B cell (primary cell): ENCODE measurements around the gene ODF2. TPM values are rescaled to one million over a fixed set of nuclear protein-coding genes. Genes with fewer than 3 reads are reported as not detected.
A peak's percentile ranks its signal among the peaks of the same experiment; 100 is the strongest.

Experiments
- ATAC-seq: fragments of 200-7000 bp; cut with Tn5 transposase; one replicate; pipeline ENCODE4 v1.10.0; 2021; ENCODE audit warnings: low read depth, mild to moderate bottlenecking, moderate number of reproducible peaks, moderate library complexity
- CTCF ChIA-PET: fragments of 350-600 bp; sonication (Branson Sonifier 250); formaldehyde crosslinking; loops from one replicate; lab custom pipeline; 2021; ENCODE audit warnings: antibody characterized with exemption, inconsistent platforms; lab: Charles Lee
- POLR2A ChIA-PET: fragments of 350-600 bp; sonication (Branson Sonifier 250); formaldehyde crosslinking; loops from one replicate; lab custom pipeline; 2021; ENCODE audit warnings: antibody characterized with exemption; lab: Charles Lee
- DNase-seq: peaks from one replicate; pipeline ENCODE4 v3.0.0; 2013
- H2AFZ ChIP-seq: 2 replicates; pipeline ENCODE4 v1.6.1; 2012; ENCODE audit warnings: mild to moderate bottlenecking, low read depth, low read length; ENCODE audit not compliant: insufficient read depth, poor library complexity, severe bottlenecking
- H3K27ac ChIP-seq, 2 donors: 1 replicate in 1 of 2; 2 replicates in 1 of 2; pipeline ENCODE4 v1.5.1; 2012 to 2013; ENCODE audit warnings: low read length in 2 of 2, mild to moderate bottlenecking in 2 of 2, moderate library complexity in 1 of 2
- H3K27me3 ChIP-seq, 4 experiments: fragments of 200-600 bp in 1 of 4; sonication (generic) in 1 of 4; replicated peaks in 1 of 4; 1 replicate in 2 of 4; 2 replicates in 2 of 4; pipeline versions ENCODE4 v1.6.1 to v1.7.0; 2013 to 2016; ENCODE audit warnings: low read length in 3 of 4, mild to moderate bottlenecking in 2 of 4, mixed read lengths in 1 of 4, moderate library complexity in 1 of 4; ENCODE audit not compliant: insufficient read depth in 4 of 4, control insufficient read depth in 3 of 4; ENCODE audit errors: control extremely low read depth in 1 of 4
- H3K36me3 ChIP-seq, 2 experiments: replicated peaks in 1 of 2; 1 replicate in 1 of 2; 2 replicates in 1 of 2; pipeline versions ENCODE4 v1.6.1 to v1.7.1; 2013; ENCODE audit warnings: low read length in 1 of 2; ENCODE audit not compliant: insufficient read depth in 2 of 2, control insufficient read depth in 1 of 2; ENCODE audit errors: control extremely low read depth in 1 of 2, extremely low read depth in 1 of 2
- H3K4me1 ChIP-seq, 2 donors: fragments of 200-600 bp in 1 of 2; sonication (generic) in 1 of 2; 1 replicate in 1 of 2; 2 replicates in 1 of 2; pipeline versions ENCODE4 v1.5.1 to v1.6.1; 2013 to 2017; ENCODE audit warnings: low read length in 2 of 2; ENCODE audit not compliant: control insufficient read depth in 2 of 2, insufficient read depth in 2 of 2
- H3K4me2 ChIP-seq: replicated peaks from 2 replicates; pipeline ENCODE3; 2012; ENCODE audit warnings: mild to moderate bottlenecking, low read depth, low read length; ENCODE audit not compliant: poor library complexity, severe bottlenecking
- H3K4me3 ChIP-seq, 5 experiments: fragments of 200-600 bp in 1 of 5; sonication (generic) in 1 of 5; 1 replicate in 3 of 5; 2 replicates in 2 of 5; pipeline versions ENCODE4 v1.5.1 to v1.7.0; 2011 to 2016; ENCODE audit warnings: low read length in 4 of 5, mild to moderate bottlenecking in 4 of 5, low read depth in 2 of 5, control low read depth in 1 of 5, moderate library complexity in 1 of 5; ENCODE audit not compliant: insufficient read depth in 1 of 5; ENCODE audit errors: control extremely low read depth in 1 of 5, extremely low read depth in 1 of 5
- H3K79me2 ChIP-seq: fragments of 200-600 bp; sonication (generic); one replicate; pipeline ENCODE4 v1.6.0; 2016; ENCODE audit warnings: low read length; ENCODE audit not compliant: control insufficient read depth, insufficient read depth
- H3K9ac ChIP-seq: fragments of 200-600 bp; sonication (generic); 2 replicates; pipeline ENCODE4 v1.6.1; 2017; ENCODE audit warnings: mild to moderate bottlenecking, low read length, moderate library complexity
- H3K9me3 ChIP-seq, 3 donors: one replicate each; pipeline versions ENCODE4 v1.6.1 to v1.7.1; 2013; ENCODE audit warnings: low read length in 2 of 3; ENCODE audit not compliant: control insufficient read depth in 2 of 3, insufficient read depth in 1 of 3; ENCODE audit errors: control extremely low read depth in 1 of 3
- H4K20me1 ChIP-seq: 2 replicates; pipeline ENCODE4 v1.6.0; 2012; ENCODE audit warnings: mild to moderate bottlenecking, low read length; ENCODE audit not compliant: insufficient read depth, control insufficient read depth, poor library complexity, severe bottlenecking
- H3K27ac Mint-ChIP-seq: one replicate; pipeline ENCODE4 v1.8.0; 2021; ENCODE audit warnings: mixed read lengths
- H3K27me3 Mint-ChIP-seq: one replicate; pipeline ENCODE4 v1.8.0; 2021; ENCODE audit warnings: mixed read lengths
- H3K4me1 Mint-ChIP-seq: one replicate; pipeline ENCODE4 v1.8.0; 2021; ENCODE audit warnings: mixed read lengths
- H3K4me3 Mint-ChIP-seq: one replicate; pipeline ENCODE4 v1.8.0; 2021; ENCODE audit warnings: mixed read lengths
- H3K9me3 Mint-ChIP-seq: one replicate; pipeline ENCODE4 v1.8.0; 2022; ENCODE audit warnings: mixed read lengths; ENCODE audit not compliant: insufficient read depth
- EZH2 ChIP-seq: IDR thresholded peaks from 2 replicates; pipeline ENCODE4 v1.6.1; 2012; ENCODE audit warnings: borderline replicate concordance, low read depth, mild to moderate bottlenecking, moderate library complexity, low read length; ENCODE audit not compliant: insufficient read depth, poor library complexity, severe bottlenecking
- WGBS: methylation state at CpG from one replicate; pipeline ENCODE4 v1.1.5; 2013; ENCODE audit warnings: missing lambda C conversion rate; ENCODE audit not compliant: insufficient coverage; 5-methylcytosine and 5-hydroxymethylcytosine counted together
- intact Hi-C: fragments of 100-400 bp; cut with micrococcal nuclease; formaldehyde crosslinking; loops from one replicate; pipeline ENCODE4 v1.10.0; 2022
- polyA plus RNA-seq: library from polyadenylated mRNA; depleted of rRNA; stranded (reverse); fragments of >200 nt; gene quantifications from 2 replicates; pipeline ENCODE4 v1.2.3, GENCODE V29; 2012
- total RNA-seq, 2 donors: library from RNA; stranded (reverse); fragments of 120-200 nt in 1 of 2; gene quantifications; 1 replicate in 1 of 2; 2 replicates in 1 of 2; pipeline versions ENCODE4 v1.2.3 to v1.2.4, GENCODE V29; 2013 to 2022
- TF ChIP-seq, protein P1 (sequence below): fragments of 200-600 bp; IDR thresholded peaks from one replicate; pipeline ENCODE4 v1.8.0; 2022; ENCODE audit warnings: antibody characterized with exemption, mild to moderate bottlenecking

Gene ODF2
- total and polyA plus RNA-seq, 2 donors (not counting 1 experiment from before 2014, with no cell fraction given) = 30.1 to 42.9 TPM

DNA sequence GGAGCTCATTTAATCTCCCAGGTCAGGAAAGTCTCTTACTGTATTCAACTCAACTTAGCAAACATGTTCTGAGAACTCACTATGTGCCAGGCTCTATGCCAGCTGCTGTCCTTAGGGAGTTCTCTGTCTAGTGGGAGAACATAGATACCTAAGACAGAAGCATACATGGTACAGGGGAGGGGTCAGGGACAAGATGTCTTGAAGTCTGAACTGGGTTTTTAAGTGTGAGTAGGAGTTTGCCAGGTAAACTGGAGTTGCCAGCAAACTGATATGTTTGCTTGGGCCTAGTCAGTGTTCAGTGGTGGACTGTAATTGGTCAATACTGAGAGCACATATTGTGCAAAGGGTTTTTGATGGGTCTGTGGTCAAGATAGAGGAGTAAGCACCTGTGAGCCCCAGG lies 30.4 kb downstream of the ODF2 start:
- intact Hi-C loops = no loop called here
- H4K20me1 ChIP-seq = no peaks in the 10 kb centered on the region
- no peak for TF ChIP-seq EZH2
- TF ChIP-seq, protein P1, sequence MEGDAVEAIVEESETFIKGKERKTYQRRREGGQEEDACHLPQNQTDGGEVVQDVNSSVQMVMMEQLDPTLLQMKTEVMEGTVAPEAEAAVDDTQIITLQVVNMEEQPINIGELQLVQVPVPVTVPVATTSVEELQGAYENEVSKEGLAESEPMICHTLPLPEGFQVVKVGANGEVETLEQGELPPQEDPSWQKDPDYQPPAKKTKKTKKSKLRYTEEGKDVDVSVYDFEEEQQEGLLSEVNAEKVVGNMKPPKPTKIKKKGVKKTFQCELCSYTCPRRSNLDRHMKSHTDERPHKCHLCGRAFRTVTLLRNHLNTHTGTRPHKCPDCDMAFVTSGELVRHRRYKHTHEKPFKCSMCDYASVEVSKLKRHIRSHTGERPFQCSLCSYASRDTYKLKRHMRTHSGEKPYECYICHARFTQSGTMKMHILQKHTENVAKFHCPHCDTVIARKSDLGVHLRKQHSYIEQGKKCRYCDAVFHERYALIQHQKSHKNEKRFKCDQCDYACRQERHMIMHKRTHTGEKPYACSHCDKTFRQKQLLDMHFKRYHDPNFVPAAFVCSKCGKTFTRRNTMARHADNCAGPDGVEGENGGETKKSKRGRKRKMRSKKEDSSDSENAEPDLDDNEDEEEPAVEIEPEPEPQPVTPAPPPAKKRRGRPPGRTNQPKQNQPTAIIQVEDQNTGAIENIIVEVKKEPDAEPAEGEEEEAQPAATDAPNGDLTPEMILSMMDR = no peak
- H3K4me2 ChIP-seq = no peak overlapping the region
- H3K4me3 ChIP-seq = no peak overlapping the region
- no peak overlapping the region for H3K9ac ChIP-seq
- H2AFZ ChIP-seq = no peak overlapping the region
- no peak for ATAC-seq
- H3K27me3 Mint-ChIP-seq = no peaks in the 10 kb centered on the region
- no peaks in the 10 kb centered on the region for H3K4me1 ChIP-seq
- ChIA-PET CTCF (no interaction called here), POLR2A (no interaction called here)
- no peak overlapping the region for H3K27ac ChIP-seq
- no peak for DNase-seq
- H3K27ac Mint-ChIP-seq = no peak overlapping the region
- no peaks in the 10 kb centered on the region for H3K4me1 Mint-ChIP-seq
- H3K27me3 ChIP-seq = no peaks in the 10 kb centered on the region
- no peaks in the 10 kb centered on the region for H3K9me3 ChIP-seq
- H3K79me2 ChIP-seq = no peaks in the 10 kb centered on the region
- peaks cover 0 to 61% of the 10 kb centered on the region in 2 experiments for H3K36me3 ChIP-seq
- H3K9me3 Mint-ChIP-seq = no peaks in the 10 kb centered on the region
- no peak overlapping the region for H3K4me3 Mint-ChIP-seq

DNA sequence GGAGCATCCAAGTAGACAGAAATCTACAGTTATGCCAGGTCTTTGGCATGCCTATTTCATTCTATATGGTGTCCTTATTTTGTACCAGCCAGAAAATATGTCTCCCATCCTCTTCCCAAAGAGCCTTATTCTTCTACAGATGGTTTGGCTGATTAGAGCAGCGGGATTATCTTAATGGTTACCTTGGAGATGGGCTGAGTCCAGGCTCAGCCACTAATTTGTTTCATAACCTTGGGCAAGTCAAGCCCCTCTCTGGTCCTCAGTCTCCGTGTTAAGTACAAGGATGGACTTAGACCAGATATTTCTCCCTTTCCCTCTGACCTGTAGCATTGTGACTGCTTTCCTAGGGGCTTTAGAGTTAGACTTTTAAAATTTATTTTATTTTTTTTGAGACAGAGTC lies 37.6 kb downstream of the ODF2 start:
- Histone ChIP-seq H3K9ac (no peak overlapping the region), H3K36me3 (peaks cover 0 to 38% of the 10 kb centered on the region in 2 experiments), H3K9me3 (no peaks in the 10 kb centered on the region), H3K4me2 (no peak overlapping the region), H4K20me1 (no peaks in the 10 kb centered on the region), H3K27ac (no peak overlapping the region), H2AFZ (no peak overlapping the region), H3K4me3 (no peak overlapping the region), H3K4me1 (peaks cover 9 to 11% of the 10 kb centered on the region in 2 donors), H3K79me2 (no peaks in the 10 kb centered on the region), H3K27me3 (no peaks in the 10 kb centered on the region)
- Mint-ChIP-seq H3K4me1 (peaks cover 10% of the 10 kb centered on the region), H3K4me3 (no peak overlapping the region), H3K9me3 (no peaks in the 10 kb centered on the region), H3K27ac (peak overlapping the region; percentile 38), H3K27me3 (no peaks in the 10 kb centered on the region)
- ChIA-PET POLR2A (interaction anchor here (0.7 kb wide), 1 partner anchor 10 kb away, joined by 10 read pairs; no protein-coding TSS in a partner anchor), CTCF (no interaction called here)
- intact Hi-C loops = no loop called here
- 100% methylated on average over 1 of the region's 2 CpGs for WGBS
- TF ChIP-seq, protein P1 = no peak
- TF ChIP-seq EZH2 = no peak
- ATAC-seq (no peak), DNase-seq (no peak)
